H1 (cell line): Measurements from ENCODE around the gene RAD51B. TPM values are rescaled to one million over a fixed set of nuclear protein-coding genes. Genes with fewer than 3 reads are reported as not detected.

Source experiments
- CTCF ChIA-PET: fragments of 300-600 bp; sonication (Branson Sonifier 250); formaldehyde crosslinking; loops from one replicate; lab custom pipeline; 2021; ENCODE audit not compliant: partially characterized antibody; lab: Charles Lee
- POLR2A ChIA-PET: fragments of 300-600 bp; sonication (Branson Sonifier 250); formaldehyde crosslinking; loops from one replicate; lab custom pipeline; 2021; ENCODE audit warnings: inconsistent platforms; ENCODE audit not compliant: partially characterized antibody; lab: Charles Lee
- DNase-seq, 2 experiments: peaks; one replicate each; pipeline versions ENCODE4 v3.0.0 to v3.0.0-alpha.2; 2010 to 2022; ENCODE audit warnings: low spot score in 2 of 2, low read depth in 1 of 2, mixed read lengths in 1 of 2
- FAIRE-seq: peaks from 2 replicates; lab custom pipeline; 2011; peaks lifted over from hg19 to GRCh38; lab: Jason Lieb, UNC
- H2AFZ ChIP-seq: 2 replicates; pipeline ENCODE4 v1.8.1; 2012; ENCODE audit warnings: low read length, inconsistent platforms
- H2AK5ac ChIP-seq: 2 replicates; pipeline ENCODE4 v1.6.1; 2013; ENCODE audit warnings: low read depth, low read length
- H2BK120ac ChIP-seq: replicated peaks from 2 replicates; pipeline ENCODE3; 2013; ENCODE audit warnings: low read depth, low read length, inconsistent platforms
- H2BK12ac ChIP-seq: 2 replicates; pipeline ENCODE4 v1.6.1; 2013; ENCODE audit warnings: low read depth, low read length
- H2BK15ac ChIP-seq: 2 replicates; pipeline ENCODE4 v1.6.1; 2013; ENCODE audit warnings: low read length
- H2BK20ac ChIP-seq: 2 replicates; pipeline ENCODE4 v1.6.1; 2013; ENCODE audit warnings: low read length
- H2BK5ac ChIP-seq: 2 replicates; pipeline ENCODE4 v1.6.1; 2013; ENCODE audit warnings: low read depth, low read length
- H3K14ac ChIP-seq: 2 replicates; pipeline ENCODE4 v1.6.1; 2013; ENCODE audit warnings: inconsistent platforms; ENCODE audit not compliant: insufficient read length
- H3K18ac ChIP-seq: 2 replicates; pipeline ENCODE4 v1.6.1; 2013; ENCODE audit warnings: low read length; ENCODE audit errors: extremely low read depth
- H3K23ac ChIP-seq: 2 replicates; pipeline ENCODE4 v1.6.1; 2013; ENCODE audit warnings: inconsistent platforms; ENCODE audit not compliant: insufficient read length
- H3K23me2 ChIP-seq: 2 replicates; pipeline ENCODE4 v1.6.1; 2013; ENCODE audit warnings: low read depth, low read length
- H3K27ac ChIP-seq: 2 replicates; pipeline ENCODE4 v1.6.1; 2011; ENCODE audit warnings: low read depth, low read length, inconsistent platforms
- H3K27me3 ChIP-seq, 4 experiments: replicated peaks in 1 of 4; 1 replicate in 1 of 4; 2 replicates in 3 of 4; pipeline versions ENCODE4 v1.6.1 to v1.8.1; 2011 to 2013; ENCODE audit warnings: low read length in 3 of 4, mild to moderate bottlenecking in 3 of 4, inconsistent platforms in 2 of 4, mixed read lengths in 2 of 4, moderate library complexity in 1 of 4; ENCODE audit not compliant: control insufficient read depth in 3 of 4, insufficient read depth in 3 of 4; ENCODE audit errors: extremely low read depth in 1 of 4
- H3K36me3 ChIP-seq, 4 experiments: 2 replicates each; pipeline versions ENCODE4 v1.6.1 to v1.8.1; 2011 to 2013; ENCODE audit warnings: mild to moderate bottlenecking in 4 of 4, low read length in 3 of 4, moderate library complexity in 2 of 4, control low read depth in 1 of 4, inconsistent platforms in 1 of 4; ENCODE audit not compliant: insufficient read depth in 4 of 4, control insufficient read depth in 2 of 4
- H3K4ac ChIP-seq: replicated peaks from 2 replicates; pipeline ENCODE3; 2013; ENCODE audit warnings: low read length, low read depth, mixed read lengths, inconsistent platforms; ENCODE audit not compliant: insufficient read length
- H3K4me1 ChIP-seq, 4 experiments: replicated peaks in 1 of 4; 1 replicate in 1 of 4; 2 replicates in 3 of 4; pipeline versions ENCODE4 v1.6.1 to v1.8.1; 2011 to 2013; ENCODE audit warnings: low read length in 3 of 4, inconsistent platforms in 2 of 4, mixed read lengths in 1 of 4; ENCODE audit not compliant: insufficient read depth in 4 of 4, control insufficient read depth in 3 of 4
- H3K4me2 ChIP-seq, 2 experiments: 2 replicates each; pipeline versions ENCODE4 v1.6.1 to v1.8.1; 2011 to 2013; ENCODE audit warnings: low read depth in 2 of 2, low read length in 2 of 2, control low read depth in 1 of 2, inconsistent platforms in 1 of 2, mild to moderate bottlenecking in 1 of 2; ENCODE audit not compliant: insufficient read depth in 1 of 2
- H3K4me3 ChIP-seq, 4 experiments: fragments of 200-600, 300-600 bp in 1 of 4; sonication (generic), shearing (Covaris generic), sonication (Bioruptor Twin) in 1 of 4; 2 replicates each; pipeline versions ENCODE4 v1.5.1 to v1.8.1; 2011 to 2016; ENCODE audit warnings: low read length in 4 of 4, low read depth in 3 of 4, control low read depth in 2 of 4, inconsistent platforms in 2 of 4, mild to moderate bottlenecking in 2 of 4, mixed read lengths in 1 of 4, moderate library complexity in 1 of 4; ENCODE audit not compliant: insufficient read depth in 2 of 4; ENCODE audit errors: extremely low read depth in 1 of 4
- H3K56ac ChIP-seq: replicated peaks from 2 replicates; pipeline ENCODE3; 2013; ENCODE audit warnings: low read depth, mild to moderate bottlenecking, mixed read lengths, low read length, inconsistent platforms; ENCODE audit not compliant: insufficient read length
- H3K79me1 ChIP-seq: 2 replicates; pipeline ENCODE4 v1.6.1; 2013; ENCODE audit warnings: low read depth, low read length, control low read depth
- H3K79me2 ChIP-seq, 2 experiments: 2 replicates each; pipeline versions ENCODE4 v1.6.1 to v1.8.1; 2012 to 2013; ENCODE audit warnings: low read length in 2 of 2, mild to moderate bottlenecking in 2 of 2, inconsistent platforms in 1 of 2; ENCODE audit not compliant: insufficient read depth in 2 of 2, control insufficient read depth in 1 of 2
- H3K9ac ChIP-seq, 4 experiments: replicated peaks in 1 of 4; 1 replicate in 1 of 4; 2 replicates in 3 of 4; pipeline versions ENCODE4 v1.6.1 to v1.8.1; 2011 to 2013; ENCODE audit warnings: low read depth in 3 of 4, low read length in 3 of 4, control low read depth in 2 of 4, mild to moderate bottlenecking in 2 of 4, moderate library complexity in 2 of 4, inconsistent platforms in 1 of 4; ENCODE audit errors: extremely low read depth in 1 of 4
- H3K9me3 ChIP-seq, 2 experiments: 2 replicates each; pipeline versions ENCODE4 v1.6.1 to v1.8.1; 2012 to 2013; ENCODE audit warnings: mild to moderate bottlenecking in 2 of 2, moderate library complexity in 2 of 2, control low read depth in 1 of 2, inconsistent platforms in 1 of 2, low read depth in 1 of 2, low read length in 1 of 2, mixed read lengths in 1 of 2; ENCODE audit not compliant: insufficient read depth in 2 of 2
- H4K20me1 ChIP-seq, 2 experiments: replicated peaks in 1 of 2; 2 replicates each; pipeline versions ENCODE3 to v1.8.1; 2011 to 2013; ENCODE audit warnings: inconsistent platforms in 2 of 2, low read length in 2 of 2, mild to moderate bottlenecking in 1 of 2; ENCODE audit not compliant: insufficient read depth in 2 of 2, control insufficient read depth in 1 of 2
- H4K5ac ChIP-seq: 2 replicates; pipeline ENCODE4 v1.6.1; 2013; ENCODE audit warnings: low read length, low read depth, mixed read lengths, inconsistent platforms; ENCODE audit not compliant: insufficient read length
- H4K8ac ChIP-seq: 2 replicates; pipeline ENCODE4 v1.8.0; 2013; ENCODE audit warnings: mild to moderate bottlenecking, moderate library complexity, low read length, inconsistent platforms; ENCODE audit not compliant: insufficient read depth; ENCODE audit errors: extremely low read depth
- H4K91ac ChIP-seq: replicated peaks from 2 replicates; pipeline ENCODE3; 2013; ENCODE audit warnings: low read length, mixed read lengths, inconsistent platforms; ENCODE audit not compliant: insufficient read length
- CBX5 ChIP-seq: fragments of 300-800, 300-1000 bp; sonication (generic); IDR thresholded peaks from 2 replicates; pipeline ENCODE4 v1.7.1; 2016; ENCODE audit warnings: antibody characterized with exemption, low read length, low read depth
- CEBPB ChIP-seq: IDR thresholded peaks from 2 replicates; pipeline ENCODE4 v1.6.1; 2012; ENCODE audit warnings: low read depth, low read length
- CHD1 ChIP-seq: IDR thresholded peaks from 2 replicates; pipeline ENCODE4 v1.6.1; 2012; ENCODE audit warnings: low read depth, low read length, improper control_type of control experiment
- FOSL1 ChIP-seq: IDR thresholded peaks from 2 replicates; pipeline ENCODE4 v1.6.1; 2011; ENCODE audit warnings: mild to moderate bottlenecking, low read depth, low read length, moderate library complexity; ENCODE audit not compliant: insufficient read depth
- GTF2F1 ChIP-seq: IDR thresholded peaks from 2 replicates; pipeline ENCODE4 v1.6.1; 2012; ENCODE audit warnings: low read depth, low read length, improper control_type of control experiment, borderline replicate concordance
- HDAC2 ChIP-seq, 2 experiments: fragments of 300-600 bp in 1 of 2; sonication (generic) in 1 of 2; IDR thresholded peaks; 2 replicates each; pipeline ENCODE4 v1.6.1; 2011 to 2012; ENCODE audit warnings: low read depth in 2 of 2, low read length in 2 of 2, mild to moderate bottlenecking in 2 of 2, moderate library complexity in 2 of 2, borderline replicate concordance in 1 of 2, inconsistent platforms in 1 of 2
- KDM4A ChIP-seq: IDR thresholded peaks from one replicate; pipeline ENCODE4 v1.7.1; 2012; ENCODE audit warnings: low read depth, mild to moderate bottlenecking, moderate library complexity, low read length, inconsistent platforms; ENCODE audit not compliant: severe bottlenecking
- POU5F1 ChIP-seq: IDR thresholded peaks from 2 replicates; pipeline ENCODE4 v1.6.1; 2011; ENCODE audit warnings: low read depth, mild to moderate bottlenecking, low read length, moderate library complexity
- SRF ChIP-seq: IDR thresholded peaks from 2 replicates; pipeline ENCODE4 v1.6.1; 2011; ENCODE audit warnings: mild to moderate bottlenecking, low read depth, low read length, moderate library complexity
- SUZ12 ChIP-seq: fragments of 200-600 bp; sonication (generic); IDR thresholded peaks from 2 replicates; pipeline ENCODE4 v1.6.1; 2012; ENCODE audit warnings: mild to moderate bottlenecking, inconsistent platforms, low read length, moderate library complexity, mixed read lengths
- TEAD4 ChIP-seq: IDR thresholded peaks from 2 replicates; pipeline ENCODE4 v1.6.1; 2012; ENCODE audit warnings: low read depth, low read length, inconsistent platforms, mixed read lengths
- ZNF274 ChIP-seq: IDR thresholded peaks from 2 replicates; pipeline ENCODE4 v1.7.0; 2012; ENCODE audit warnings: low read length, borderline replicate concordance; ENCODE audit errors: extremely low read depth
- WGBS, 2 experiments: shearing (Covaris generic) in 1 of 2; methylation state at CpG; one replicate each; pipeline versions ENCODE4 v1.1.6 to v1.1.7; 2013 to 2015; ENCODE audit warnings: low lambda C conversion rate in 2 of 2, mixed read lengths in 2 of 2, inconsistent platforms in 1 of 2, low coverage in 1 of 2, missing lambda C conversion rate in 1 of 2; ENCODE audit not compliant: insufficient replicate concordance in 2 of 2, insufficient coverage in 1 of 2, insufficient read length in 1 of 2; ENCODE audit errors: extremely low coverage in 1 of 2, missing lambda C conversion rate in 1 of 2; 5-methylcytosine and 5-hydroxymethylcytosine counted together
- polyA plus RNA-seq, 7 experiments: library from polyadenylated mRNA; depleted of rRNA in 3 of 7; stranded (reverse) in 5 of 7; unstranded in 2 of 7; fragments of >200 nt in 5 of 7; fragments of 200-250 nt in 2 of 7; gene quantifications; 1 replicate in 5 of 7; 2 replicates in 1 of 7; 4 replicates in 1 of 7; pipeline versions ENCODE4 v1.2.1 to v1.2.3, GENCODE V29; 2011 to 2013; ENCODE audit warnings: missing spikeins in 2 of 7, mixed read lengths in 2 of 7
- total RNA-seq: library from RNA; stranded (reverse); fragmentation: NEBNext Ultra II Directional; extraction: Animal tissue kit (Norgen Biotek cat#: 25700); gene quantifications from 2 replicates; pipeline ENCODE4 v1.2.1, GENCODE V29; 2021
- TF ChIP-seq, protein P1 (sequence below): IDR thresholded peaks from 2 replicates; pipeline ENCODE4 v1.6.1; 2012; ENCODE audit warnings: low read length, inconsistent platforms

RAD51B gene
- total and polyA plus RNA-seq, 2 of the 8 experiments (the other 6 are each of a cell fraction or from before 2014, with no cell fraction given): 3.9 to 14.9 TPM

GRCh38 chr14:68018598-68018997, 199.0 kb downstream of the RAD51B start:
- Histone ChIP-seq H2BK120ac (no peak overlapping the region), H4K5ac (no peak overlapping the region), H3K36me3 (peaks cover 0 to 3% (median 0%) of the 10 kb centered on the region in 4 experiments; a peak in 1 of 8 replicates), H4K91ac (no peak overlapping the region), H3K79me2 (no peaks in the 10 kb centered on the region), H3K27ac (no peak overlapping the region), H2BK12ac (no peak overlapping the region), H3K27me3 (no peaks in the 10 kb centered on the region), H2BK15ac (no peak overlapping the region), H3K9me3 (peaks cover 3 to 4% of the 10 kb centered on the region in 2 experiments; a peak in 1 of 4 replicates), H3K79me1 (no peaks in the 10 kb centered on the region), H2AK5ac (no peak overlapping the region), H3K23ac (no peak overlapping the region), H2BK20ac (no peak overlapping the region), H3K4me2 (no peak overlapping the region), H3K4ac (no peak overlapping the region), H4K20me1 (no peaks in the 10 kb centered on the region), H2AFZ (no peak overlapping the region), H3K56ac (no peak overlapping the region), H3K9ac (no peak overlapping the region), H3K4me1 (peaks cover 0 to 3% (median 1%) of the 10 kb centered on the region in 4 experiments; a peak in 2 of 7 replicates), H3K23me2 (no peaks in the 10 kb centered on the region), H3K18ac (no peak overlapping the region), H3K4me3 (no peak overlapping the region), H3K14ac (no peak overlapping the region), H4K8ac (no peak overlapping the region), H2BK5ac (no peak overlapping the region)
- ChIA-PET POLR2A (no interaction called here), CTCF (no interaction called here)
- FAIRE-seq (no peak), DNase-seq (no peak)
- 96% methylated on average over 1 of the region's 1 CpG; no CpG with 5 or more reads in 1 of the 2 experiments for whole genome bisulfite sequencing, 2 experiments
- TF ChIP-seq POU5F1 (no peak), CBX5 (no peak), SRF (no peak), TEAD4 (no peak), GTF2F1 (no peak), SUZ12 (no peak), ZNF274 (no peak), HDAC2 (IDR thresholded peaks at IDR 0.05; ENCODE audit: borderline replicate concordance in 1 of 2, low read depth in 2 of 2, low read length in 2 of 2) (no peak), CHD1 (no peak), FOSL1 (no peak), KDM4A (no peak), CEBPB (no peak)
- TF ChIP-seq, protein P1, sequence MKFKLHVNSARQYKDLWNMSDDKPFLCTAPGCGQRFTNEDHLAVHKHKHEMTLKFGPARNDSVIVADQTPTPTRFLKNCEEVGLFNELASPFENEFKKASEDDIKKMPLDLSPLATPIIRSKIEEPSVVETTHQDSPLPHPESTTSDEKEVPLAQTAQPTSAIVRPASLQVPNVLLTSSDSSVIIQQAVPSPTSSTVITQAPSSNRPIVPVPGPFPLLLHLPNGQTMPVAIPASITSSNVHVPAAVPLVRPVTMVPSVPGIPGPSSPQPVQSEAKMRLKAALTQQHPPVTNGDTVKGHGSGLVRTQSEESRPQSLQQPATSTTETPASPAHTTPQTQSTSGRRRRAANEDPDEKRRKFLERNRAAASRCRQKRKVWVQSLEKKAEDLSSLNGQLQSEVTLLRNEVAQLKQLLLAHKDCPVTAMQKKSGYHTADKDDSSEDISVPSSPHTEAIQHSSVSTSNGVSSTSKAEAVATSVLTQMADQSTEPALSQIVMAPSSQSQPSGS: no peak
